ENCODE data around the gene ACRBP. TPM values are rescaled to one million over a fixed set of nuclear protein-coding genes. Genes with fewer than 3 reads are reported as not detected.

The ACRBP gene
- total RNA-seq, 1 donor from 2014 or later: 0.37 TPM

DNA sequence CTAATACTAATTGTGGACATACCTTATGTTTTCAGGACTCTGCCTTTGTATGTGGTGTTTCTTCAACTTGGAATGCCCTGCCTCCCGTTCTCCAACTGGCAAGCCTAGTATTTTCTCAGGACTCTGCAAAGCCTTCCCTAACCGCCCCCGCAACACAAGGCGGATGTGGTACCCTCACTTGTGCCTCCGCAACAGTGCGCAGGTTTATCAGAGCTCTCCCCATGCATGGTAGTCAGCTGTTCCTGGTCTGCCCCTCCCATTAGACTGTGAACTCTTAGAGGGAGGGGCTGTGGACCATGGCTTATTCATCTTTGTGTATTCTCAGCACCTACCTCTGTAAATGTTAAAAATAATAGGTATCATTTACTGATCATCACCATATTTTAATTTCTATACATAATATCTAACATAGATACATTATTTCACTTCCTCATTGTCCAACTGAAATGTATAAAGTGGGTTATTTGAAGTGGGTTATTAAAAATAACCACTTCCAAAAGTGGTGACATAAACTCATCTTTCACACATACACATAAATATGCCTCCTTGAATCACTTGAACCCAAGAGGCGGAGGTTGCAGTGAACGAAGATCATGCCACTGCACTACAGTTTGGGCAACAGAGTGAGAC is 20.5 kb downstream of the ACRBP start:
- Mint-ChIP-seq H3K27ac (ENCODE audit: unreplicated experiment) (peak overlapping the region; percentile 62), H3K27me3 (ENCODE audit: low read depth) (no peaks in the 10 kb centered on the region), H3K4me1 (ENCODE audit: low read depth) (no peaks in the 10 kb centered on the region), H3K4me3 (ENCODE audit: unreplicated experiment) (no peak overlapping the region), H3K36me3 (ENCODE audit: low read depth) (no peaks in the 10 kb centered on the region), H3K9me3 (ENCODE audit: low read depth) (no peaks in the 10 kb centered on the region)
- TF ChIP-seq, protein P1, sequence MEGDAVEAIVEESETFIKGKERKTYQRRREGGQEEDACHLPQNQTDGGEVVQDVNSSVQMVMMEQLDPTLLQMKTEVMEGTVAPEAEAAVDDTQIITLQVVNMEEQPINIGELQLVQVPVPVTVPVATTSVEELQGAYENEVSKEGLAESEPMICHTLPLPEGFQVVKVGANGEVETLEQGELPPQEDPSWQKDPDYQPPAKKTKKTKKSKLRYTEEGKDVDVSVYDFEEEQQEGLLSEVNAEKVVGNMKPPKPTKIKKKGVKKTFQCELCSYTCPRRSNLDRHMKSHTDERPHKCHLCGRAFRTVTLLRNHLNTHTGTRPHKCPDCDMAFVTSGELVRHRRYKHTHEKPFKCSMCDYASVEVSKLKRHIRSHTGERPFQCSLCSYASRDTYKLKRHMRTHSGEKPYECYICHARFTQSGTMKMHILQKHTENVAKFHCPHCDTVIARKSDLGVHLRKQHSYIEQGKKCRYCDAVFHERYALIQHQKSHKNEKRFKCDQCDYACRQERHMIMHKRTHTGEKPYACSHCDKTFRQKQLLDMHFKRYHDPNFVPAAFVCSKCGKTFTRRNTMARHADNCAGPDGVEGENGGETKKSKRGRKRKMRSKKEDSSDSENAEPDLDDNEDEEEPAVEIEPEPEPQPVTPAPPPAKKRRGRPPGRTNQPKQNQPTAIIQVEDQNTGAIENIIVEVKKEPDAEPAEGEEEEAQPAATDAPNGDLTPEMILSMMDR (IDR thresholded peaks at IDR 0.05): no peak
- no peak for DNase-seq (ENCODE audit: low spot score)

DNA sequence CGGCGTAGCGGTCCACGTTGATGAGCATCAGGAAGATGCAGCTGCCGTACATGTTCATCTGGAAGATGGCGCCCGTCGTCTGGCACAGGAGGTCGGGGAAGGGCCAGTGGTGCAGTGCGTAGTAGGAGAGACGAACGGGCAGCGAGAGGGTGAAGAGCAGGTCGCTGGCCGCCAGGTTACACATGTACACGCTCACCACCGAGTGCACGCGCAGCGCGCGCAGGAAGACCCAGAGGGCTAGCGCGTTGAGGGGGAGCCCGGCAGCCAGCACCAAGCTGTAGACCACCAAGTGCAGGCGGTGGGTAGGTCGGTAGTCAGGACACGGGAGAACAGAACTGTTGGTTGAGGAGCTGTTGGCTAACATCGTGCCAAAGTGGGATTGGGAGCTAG is 26.4 kb downstream of the ACRBP start:
- no peaks in the 10 kb centered on the region for H3K9me3 Mint-ChIP-seq (ENCODE audit: low read depth)
- H3K27me3 Mint-ChIP-seq (ENCODE audit: low read depth): no peaks in the 10 kb centered on the region
- no peak overlapping the region for H3K4me3 Mint-ChIP-seq (ENCODE audit: unreplicated experiment)
- no peaks in the 10 kb centered on the region for H3K36me3 Mint-ChIP-seq (ENCODE audit: low read depth)
- no peak for DNase-seq (ENCODE audit: low spot score)
- TF ChIP-seq, protein P1 (IDR thresholded peaks at IDR 0.05): no peak
- no peaks in the 10 kb centered on the region for H3K4me1 Mint-ChIP-seq (ENCODE audit: low read depth)
- no peak overlapping the region for H3K27ac Mint-ChIP-seq (ENCODE audit: unreplicated experiment)

DNA sequence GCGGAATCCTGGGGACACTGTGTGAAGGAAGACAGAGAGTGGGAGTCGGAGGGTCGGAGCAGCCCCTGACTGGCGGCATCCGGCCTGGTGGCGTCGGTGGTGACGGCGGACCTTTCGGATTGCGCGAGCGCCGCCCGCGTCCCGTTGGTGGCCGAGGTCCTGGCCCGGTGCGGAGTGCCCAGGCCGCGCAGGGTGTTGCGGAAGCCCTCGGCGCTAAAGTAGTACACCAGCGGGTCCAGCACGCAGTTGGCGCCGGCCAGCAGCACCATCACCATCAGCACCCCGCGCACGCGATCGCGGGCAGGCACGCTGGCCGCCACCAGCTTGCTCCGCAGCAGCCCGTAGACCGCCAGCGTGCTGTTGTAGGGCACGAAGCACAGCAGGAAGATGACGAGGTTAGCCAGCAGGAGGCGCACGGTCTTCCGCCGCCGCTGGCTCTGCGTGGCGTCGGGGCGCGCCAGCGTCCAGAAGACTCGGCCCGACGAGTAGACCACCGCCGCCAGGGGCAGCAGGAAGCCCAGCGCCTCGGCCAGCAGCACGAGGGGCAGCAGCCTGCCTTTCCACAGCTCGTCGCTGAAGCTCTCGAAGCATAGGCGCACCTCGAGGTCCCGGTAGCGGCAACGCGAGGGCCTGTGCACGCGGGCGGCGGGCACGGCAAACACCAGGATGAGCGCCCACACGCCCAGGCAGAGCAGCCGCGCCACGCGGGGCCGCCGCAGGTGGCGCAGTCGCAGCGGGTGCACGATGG is 26.9 kb downstream of the ACRBP start:
- no peaks in the 10 kb centered on the region for H3K36me3 Mint-ChIP-seq (ENCODE audit: low read depth)
- H3K27me3 Mint-ChIP-seq (ENCODE audit: low read depth): no peaks in the 10 kb centered on the region
- H3K27ac Mint-ChIP-seq (ENCODE audit: unreplicated experiment): no peak overlapping the region
- no peak for DNase-seq (ENCODE audit: low spot score)
- H3K9me3 Mint-ChIP-seq (ENCODE audit: low read depth): no peaks in the 10 kb centered on the region
- no peak overlapping the region for H3K4me3 Mint-ChIP-seq (ENCODE audit: unreplicated experiment)
- TF ChIP-seq, protein P1 (IDR thresholded peaks at IDR 0.05): peak; percentile 67
- H3K4me1 Mint-ChIP-seq (ENCODE audit: low read depth): no peaks in the 10 kb centered on the region

DNA sequence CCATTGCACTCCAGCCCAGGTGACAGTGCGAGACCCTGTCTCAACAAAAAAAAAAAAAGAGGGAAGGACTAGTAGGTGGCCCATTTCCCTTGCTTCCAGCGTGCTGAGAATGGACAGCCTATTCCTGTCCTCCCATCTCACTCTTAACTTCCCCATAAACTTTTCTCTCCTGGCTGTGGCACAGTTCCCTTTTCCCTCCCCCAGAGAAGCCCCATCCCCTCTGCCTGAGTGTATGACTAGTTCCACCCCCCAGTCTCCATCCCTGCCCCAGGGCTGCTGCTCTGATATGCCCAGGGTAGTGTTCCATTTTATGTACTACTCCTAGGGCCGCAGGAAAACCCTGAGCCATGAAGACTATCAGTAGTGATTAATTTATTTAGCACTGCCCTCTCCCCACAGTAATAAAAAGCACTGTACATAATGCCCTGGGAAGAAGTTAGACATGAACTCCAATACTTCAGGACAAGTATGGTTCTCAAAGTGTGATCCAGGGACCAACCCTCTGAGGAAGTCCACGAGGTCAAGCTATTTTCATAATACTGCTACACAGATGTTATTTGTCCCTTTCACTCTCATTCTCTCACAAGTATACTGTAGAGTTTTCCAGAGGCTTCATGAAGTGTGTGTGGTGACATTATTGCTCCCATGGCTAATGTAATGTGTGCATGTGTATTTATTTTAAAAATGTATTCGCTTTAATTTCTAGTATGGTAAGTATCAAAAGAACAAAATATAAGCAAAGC is 28.6 kb downstream of the ACRBP start:
- DNase-seq (ENCODE audit: low spot score): no peak
- Mint-ChIP-seq H3K9me3 (ENCODE audit: low read depth) (no peaks in the 10 kb centered on the region), H3K4me3 (ENCODE audit: unreplicated experiment) (no peak overlapping the region), H3K36me3 (ENCODE audit: low read depth) (no peaks in the 10 kb centered on the region), H3K27ac (ENCODE audit: unreplicated experiment) (no peak overlapping the region), H3K4me1 (ENCODE audit: low read depth) (peaks cover 8% of the 10 kb centered on the region), H3K27me3 (ENCODE audit: low read depth) (no peaks in the 10 kb centered on the region)
- TF ChIP-seq, protein P1 (IDR thresholded peaks at IDR 0.05): no peak

DNA sequence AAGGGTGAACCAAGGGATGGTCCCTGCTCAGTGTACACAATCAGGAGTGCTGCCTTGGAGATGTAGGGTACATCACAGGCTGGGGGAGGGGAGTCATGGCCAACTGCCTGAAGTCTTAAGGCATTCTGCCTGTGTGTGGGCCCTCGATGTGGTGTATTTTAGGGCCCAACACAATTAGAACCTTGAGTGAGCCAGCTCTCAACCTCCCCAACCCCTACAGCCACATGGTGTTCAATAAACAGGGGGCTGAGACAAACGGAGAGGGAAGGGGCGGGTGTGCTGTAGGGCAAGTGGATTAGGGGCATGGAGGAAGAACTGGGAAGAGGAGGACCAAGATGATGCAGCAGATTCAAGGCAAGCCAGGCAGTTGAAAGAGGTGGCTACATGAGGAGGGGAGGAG is 31.4 kb downstream of the ACRBP start:
- Mint-ChIP-seq H3K27me3 (ENCODE audit: low read depth) (no peaks in the 10 kb centered on the region), H3K27ac (ENCODE audit: unreplicated experiment) (peak overlapping the region; percentile 46), H3K4me3 (ENCODE audit: unreplicated experiment) (no peak overlapping the region), H3K4me1 (ENCODE audit: low read depth) (peaks cover 33% of the 10 kb centered on the region), H3K9me3 (ENCODE audit: low read depth) (no peaks in the 10 kb centered on the region), H3K36me3 (ENCODE audit: low read depth) (no peaks in the 10 kb centered on the region)
- no peak for DNase-seq (ENCODE audit: low spot score)
- TF ChIP-seq, protein P1 (IDR thresholded peaks at IDR 0.05): no peak

Data from chondrocyte (in vitro differentiated cells).